HepG2 (cell line): ENCODE data around the gene TNS4. TPM values are rescaled to one million over a fixed set of nuclear protein-coding genes. Genes with fewer than 3 reads are reported as not detected.

Source experiments
- BORCS8-MEF2B ChIP-seq: sonication (generic); formaldehyde crosslinking; IDR thresholded peaks from 2 replicates; pipeline ENCODE4 v1.8.0; 2022; ENCODE audit warnings: mild to moderate bottlenecking, missing genetic modification reagents
- HBP1 ChIP-seq: IDR thresholded peaks from 2 replicates; pipeline ENCODE4 v1.6.1; 2016; ENCODE audit warnings: low read depth, control low read depth
- MEIS2 ChIP-seq: sonication (generic); formaldehyde crosslinking; IDR thresholded peaks from 2 replicates; pipeline ENCODE4 v1.9.0; 2021; ENCODE audit warnings: mild to moderate bottlenecking, missing genetic modification reagents
- POLR2AphosphoS5 ChIP-seq: IDR thresholded peaks from 2 replicates; pipeline ENCODE4 v1.6.1; 2012; ENCODE audit warnings: low read depth, low read length
- SP1 ChIP-seq, 2 experiments: fragments of 450-650 bp in 1 of 2; sonication (generic) in 1 of 2; formaldehyde crosslinking in 1 of 2; IDR thresholded peaks; 2 replicates each; pipeline versions ENCODE4 v1.4.0 to v1.6.1; 2016 to 2020; ENCODE audit warnings: missing genetic modification reagents in 1 of 2
- SUZ12 ChIP-seq: fragments of 150-350 bp; IDR thresholded peaks from 2 replicates; pipeline ENCODE4 v1.6.1; 2014; ENCODE audit warnings: low read depth, low read length
- THYN1 ChIP-seq: sonication (generic); formaldehyde crosslinking; IDR thresholded peaks from 2 replicates; pipeline ENCODE4 v1.8.1; 2023; ENCODE audit warnings: low read depth, mild to moderate bottlenecking, moderate library complexity, missing genetic modification reagents, borderline replicate concordance
- ZBTB40 ChIP-seq, 2 experiments: fragments of 450-650 bp in 1 of 2; sonication (generic) in 1 of 2; formaldehyde crosslinking in 1 of 2; IDR thresholded peaks; 2 replicates each; pipeline versions ENCODE4 v1.6.1 to v1.8.0; 2016 to 2022; ENCODE audit warnings: antibody characterized with exemption in 1 of 2, mild to moderate bottlenecking in 1 of 2, missing genetic modification reagents in 1 of 2
- ZNF251 ChIP-seq: sonication (generic); formaldehyde crosslinking; IDR thresholded peaks from 2 replicates; pipeline ENCODE4 v1.9.0; 2021; ENCODE audit warnings: mild to moderate bottlenecking, missing genetic modification reagents
- ZNF329 ChIP-seq: sonication (generic); formaldehyde crosslinking; IDR thresholded peaks from 2 replicates; pipeline ENCODE4 v1.9.0; 2021; ENCODE audit warnings: low read depth, mild to moderate bottlenecking, missing genetic modification reagents
- ZNF75D ChIP-seq: sonication (generic); formaldehyde crosslinking; IDR thresholded peaks from 2 replicates; pipeline ENCODE4 v1.8.1; 2023; ENCODE audit warnings: missing genetic modification reagents, mild to moderate bottlenecking, borderline replicate concordance
- ZNF780A ChIP-seq: sonication (generic); formaldehyde crosslinking; IDR thresholded peaks from 2 replicates; pipeline ENCODE4 v1.8.0; 2022; ENCODE audit warnings: mild to moderate bottlenecking, missing genetic modification reagents, moderate library complexity
- polyA plus RNA-seq, 8 experiments: library from polyadenylated mRNA; depleted of rRNA in 3 of 8; stranded (reverse) in 7 of 8; unstranded in 1 of 8; fragments of >200 nt; fragmentation: Illumina TruSeq in 4 of 8; extraction: Trizol in 4 of 8; gene quantifications; 2 replicates each; pipeline versions ENCODE4 v1.2.1 to v1.2.3, GENCODE V29; 2011 to 2016; ENCODE audit warnings: low read depth in 4 of 8, missing spikeins in 1 of 8, mixed read lengths in 1 of 8; ENCODE audit not compliant: insufficient read depth in 1 of 8
- total RNA-seq, 5 experiments: library from RNA; depleted of rRNA; stranded (reverse); fragments of >200 nt; fragmentation: Illumina TruSeq; extraction: Trizol; gene quantifications; 2 replicates each; pipeline ENCODE4 v1.2.3, GENCODE V29; 2016; ENCODE audit warnings: low read depth in 1 of 5
- TF ChIP-seq, protein P1 (sequence below): sonication (generic); formaldehyde crosslinking; IDR thresholded peaks from 2 replicates; pipeline ENCODE4; 2020; ENCODE audit warnings: missing genetic modification reagents, mild to moderate bottlenecking, borderline replicate concordance

TNS4 gene
- total and polyA plus RNA-seq, 2 of the 13 experiments (the other 11 are each of a cell fraction or from before 2014, with no cell fraction given): 0.58 to 2.1 TPM

GRCh38 chr17:40453881-40454612 lies 47.4 kb downstream of the TNS4 start (continued):
- no peak for TF ChIP-seq ZBTB40 (IDR thresholded peaks at IDR 0.05)
- TF ChIP-seq ZBTB40 (CRISPR knock-in tag; IDR thresholded peaks at IDR 0.05): no peak
- TF ChIP-seq ZNF251 (CRISPR knock-in tag): no peak
- TF ChIP-seq SP1 (IDR thresholded peaks at IDR 0.05): no peak
- no peak for TF ChIP-seq SP1 (CRISPR knock-in tag; IDR thresholded peaks at IDR 0.05)
- no peak for TF ChIP-seq SUZ12
- no peak for TF ChIP-seq HBP1 (CRISPR knock-in tag)
- no peak for TF ChIP-seq MEIS2 (CRISPR knock-in tag)
- no peak for TF ChIP-seq BORCS8-MEF2B (CRISPR knock-in tag)
- no peak for TF ChIP-seq ZNF75D (CRISPR knock-in tag)
- TF ChIP-seq, protein P1, sequence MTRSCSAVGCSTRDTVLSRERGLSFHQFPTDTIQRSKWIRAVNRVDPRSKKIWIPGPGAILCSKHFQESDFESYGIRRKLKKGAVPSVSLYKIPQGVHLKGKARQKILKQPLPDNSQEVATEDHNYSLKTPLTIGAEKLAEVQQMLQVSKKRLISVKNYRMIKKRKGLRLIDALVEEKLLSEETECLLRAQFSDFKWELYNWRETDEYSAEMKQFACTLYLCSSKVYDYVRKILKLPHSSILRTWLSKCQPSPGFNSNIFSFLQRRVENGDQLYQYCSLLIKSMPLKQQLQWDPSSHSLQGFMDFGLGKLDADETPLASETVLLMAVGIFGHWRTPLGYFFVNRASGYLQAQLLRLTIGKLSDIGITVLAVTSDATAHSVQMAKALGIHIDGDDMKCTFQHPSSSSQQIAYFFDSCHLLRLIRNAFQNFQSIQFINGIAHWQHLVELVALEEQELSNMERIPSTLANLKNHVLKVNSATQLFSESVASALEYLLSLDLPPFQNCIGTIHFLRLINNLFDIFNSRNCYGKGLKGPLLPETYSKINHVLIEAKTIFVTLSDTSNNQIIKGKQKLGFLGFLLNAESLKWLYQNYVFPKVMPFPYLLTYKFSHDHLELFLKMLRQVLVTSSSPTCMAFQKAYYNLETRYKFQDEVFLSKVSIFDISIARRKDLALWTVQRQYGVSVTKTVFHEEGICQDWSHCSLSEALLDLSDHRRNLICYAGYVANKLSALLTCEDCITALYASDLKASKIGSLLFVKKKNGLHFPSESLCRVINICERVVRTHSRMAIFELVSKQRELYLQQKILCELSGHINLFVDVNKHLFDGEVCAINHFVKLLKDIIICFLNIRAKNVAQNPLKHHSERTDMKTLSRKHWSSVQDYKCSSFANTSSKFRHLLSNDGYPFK (CRISPR knock-in tag): no peak
- no peak for TF ChIP-seq ZNF329
- no peak for TF ChIP-seq POLR2AphosphoS5
- no peak for TF ChIP-seq ZNF780A (CRISPR knock-in tag)
- TF ChIP-seq THYN1 (CRISPR knock-in tag): no peak
